Smooth muscle cell (in vitro differentiated cells): ENCODE measurements around the gene RANGAP1. TPM values are rescaled to one million over a fixed set of nuclear protein-coding genes. Genes with fewer than 3 reads are reported as not detected.

Source experiments
- DNase-seq: peaks from one replicate; lab custom pipeline; 2025; ENCODE audit not compliant: unreplicated experiment; lab: John Stamatoyannopoulos, UW
- H2AFZ ChIP-seq: fragments of 200-600 bp; sonication (generic); 2 replicates; pipeline ENCODE4 v1.6.0; 2016; ENCODE audit warnings: antibody characterized with exemption, low read depth, mild to moderate bottlenecking
- H3F3A ChIP-seq: fragments of 200-600 bp; sonication (generic); 2 replicates; pipeline ENCODE4 v1.6.0; 2017; ENCODE audit warnings: antibody characterized with exemption, low read depth
- H3K27ac ChIP-seq: fragments of 200-600 bp; sonication (generic); 2 replicates; pipeline ENCODE4 v1.5.1; 2016; ENCODE audit warnings: low read depth, mild to moderate bottlenecking
- H3K27me3 ChIP-seq: fragments of 200-600 bp; sonication (generic); 2 replicates; pipeline ENCODE4 v1.6.1; 2016; ENCODE audit warnings: low read depth, mild to moderate bottlenecking
- H3K36me3 ChIP-seq: fragments of 200-600 bp; sonication (generic); 2 replicates; pipeline ENCODE4 v1.5.1; 2016; ENCODE audit warnings: low read depth
- H3K4me1 ChIP-seq: fragments of 200-600 bp; sonication (generic); 2 replicates; pipeline ENCODE4 v1.5.1; 2016; ENCODE audit warnings: low read depth
- H3K4me2 ChIP-seq: fragments of 200-600 bp; sonication (generic); 2 replicates; pipeline ENCODE4 v1.6.0; 2016; ENCODE audit warnings: mild to moderate bottlenecking
- H3K4me3 ChIP-seq: fragments of 200-600 bp; sonication (generic); 2 replicates; pipeline ENCODE4 v1.5.1; 2016; ENCODE audit warnings: mild to moderate bottlenecking
- H3K79me2 ChIP-seq: fragments of 200-600 bp; sonication (generic); 2 replicates; pipeline ENCODE4 v1.6.0; 2016; ENCODE audit warnings: low read depth, mild to moderate bottlenecking
- H3K9ac ChIP-seq: fragments of 200-600 bp; sonication (generic); 2 replicates; pipeline ENCODE4 v1.6.0; 2016; ENCODE audit warnings: low read depth
- H3K9me3 ChIP-seq: fragments of 200-600 bp; sonication (generic); replicated peaks from 2 replicates; pipeline ENCODE4 v1.5.1; 2016; ENCODE audit warnings: low read depth
- H4K20me1 ChIP-seq: fragments of 200-600 bp; sonication (generic); 2 replicates; pipeline ENCODE4 v1.6.0; 2016; ENCODE audit warnings: low read depth
- CTCF ChIP-seq: fragments of 200-600 bp; sonication (generic); IDR thresholded peaks from 2 replicates; pipeline ENCODE4 v1.5.1; 2017; ENCODE audit warnings: borderline replicate concordance, mild to moderate bottlenecking, antibody characterized with exemption; ENCODE audit not compliant: insufficient read depth, poor library complexity, severe bottlenecking
- WGBS: methylation state at CpG from one replicate; pipeline ENCODE4 v1.1.7; 2016; ENCODE audit warnings: low lambda C conversion rate; 5-methylcytosine and 5-hydroxymethylcytosine counted together
- polyA plus RNA-seq: library from polyadenylated mRNA; unstranded; fragments of >200 nt; fragmentation: Nextera tagmentation; extraction: Ambion mirVana; gene quantifications from 2 replicates; pipeline ENCODE4 v1.2.1, GENCODE V29; 2016
- total RNA-seq: library from RNA; depleted of rRNA; stranded (reverse); fragments of >200 nt; gene quantifications from 2 replicates; pipeline ENCODE4 v1.2.3, GENCODE V29; 2014

RANGAP1 gene
- total and polyA plus RNA-seq, 2 experiments from 2014 or later: 20.6 to 21.7 TPM

GRCh38 chr22:41314821-41315220, 28.8 kb upstream of the RANGAP1 start:
- H3K36me3 ChIP-seq: no peaks in the 10 kb centered on the region
- no peaks in the 10 kb centered on the region for H3K27me3 ChIP-seq
- H2AFZ ChIP-seq: no peak overlapping the region
- H3K4me2 ChIP-seq: no peak overlapping the region
- H3K27ac ChIP-seq: no peak overlapping the region
- WGBS: 96% methylated on average over 8 of the region's 8 CpGs
- H3K4me3 ChIP-seq: no peak overlapping the region
- no peak for TF ChIP-seq CTCF
- peaks cover 73% of the 10 kb centered on the region for H4K20me1 ChIP-seq
- H3K4me1 ChIP-seq: no peaks in the 10 kb centered on the region
- no peak for DNase-seq
- no peaks in the 10 kb centered on the region for H3K9me3 ChIP-seq
- H3K9ac ChIP-seq: no peak overlapping the region
- no peaks in the 10 kb centered on the region for H3F3A ChIP-seq
- peaks cover 66% of the 10 kb centered on the region for H3K79me2 ChIP-seq

GRCh38 chr22:41311487-41311886, 25.5 kb upstream of the RANGAP1 start:
- H3K4me3 ChIP-seq: no peak overlapping the region
- no peak for TF ChIP-seq CTCF
- H3K9me3 ChIP-seq: no peaks in the 10 kb centered on the region
- no peaks in the 10 kb centered on the region for H3K4me1 ChIP-seq
- H3K27ac ChIP-seq: no peak overlapping the region
- H4K20me1 ChIP-seq: peaks cover 76% of the 10 kb centered on the region
- no peak overlapping the region for H2AFZ ChIP-seq
- no peaks in the 10 kb centered on the region for H3F3A ChIP-seq
- H3K36me3 ChIP-seq: no peaks in the 10 kb centered on the region
- H3K9ac ChIP-seq: no peak overlapping the region
- H3K4me2 ChIP-seq: no peak overlapping the region
- no peaks in the 10 kb centered on the region for H3K27me3 ChIP-seq
- 91% methylated on average over 5 of the region's 5 CpGs for WGBS
- DNase-seq: no peak
- peaks cover 81% of the 10 kb centered on the region for H3K79me2 ChIP-seq

- no peaks in the 10 kb centered on the region for H3K9me3 ChIP-seq
- peaks cover 84% of the 10 kb centered on the region for H4K20me1 ChIP-seq
- 75% methylated on average over 1 of the region's 1 CpG for WGBS
- no peak overlapping the region for H3K27ac ChIP-seq
- H3K4me3 ChIP-seq: no peak overlapping the region
- DNase-seq: no peak
- TF ChIP-seq CTCF: no peak
- no peak overlapping the region for H3K4me2 ChIP-seq
- no peaks in the 10 kb centered on the region for H3K27me3 ChIP-seq
- H2AFZ ChIP-seq: no peak overlapping the region
- no peaks in the 10 kb centered on the region for H3K4me1 ChIP-seq
- no peaks in the 10 kb centered on the region for H3K36me3 ChIP-seq
- H3K9ac ChIP-seq: no peak overlapping the region
- peaks cover 91% of the 10 kb centered on the region for H3K79me2 ChIP-seq
- no peaks in the 10 kb centered on the region for H3F3A ChIP-seq
These were observed 24.3 kb upstream of the RANGAP1 start for GRCh38 chr22:41310336-41310735.

GRCh38 chr22:41308544-41308947, 22.6 kb upstream of the RANGAP1 start:
- no peaks in the 10 kb centered on the region for H3F3A ChIP-seq
- H3K9me3 ChIP-seq: no peaks in the 10 kb centered on the region
- H3K79me2 ChIP-seq: peaks cover 93% of the 10 kb centered on the region
- no peaks in the 10 kb centered on the region for H3K27me3 ChIP-seq
- no peak for TF ChIP-seq CTCF
- no peaks in the 10 kb centered on the region for H3K4me1 ChIP-seq
- peaks cover 81% of the 10 kb centered on the region for H4K20me1 ChIP-seq
- 92% methylated on average over 7 of the region's 7 CpGs for WGBS
- H3K4me2 ChIP-seq: no peak overlapping the region
- H3K4me3 ChIP-seq: no peak overlapping the region
- no peak overlapping the region for H3K9ac ChIP-seq
- no peaks in the 10 kb centered on the region for H3K36me3 ChIP-seq
- no peak overlapping the region for H3K27ac ChIP-seq
- H2AFZ ChIP-seq: no peak overlapping the region
- no peak for DNase-seq
